ENCODE results near the gene DPM1. TPM values are rescaled to one million over a fixed set of nuclear protein-coding genes. Genes with fewer than 3 reads are reported as not detected.

The DPM1 gene
- total RNA-seq, 1 experiment from 2014 or later, result 66.8 TPM

GRCh38 chr20:50891138-50891537 lies 67.2 kb downstream of the DPM1 start:
- H3K27me3 Mint-ChIP-seq (ENCODE audit: insufficient read depth, unreplicated experiment), result no peaks in the 10 kb centered on the region

GRCh38 chr20:50887576-50887975 lies 70.8 kb downstream of the DPM1 start:
- Mint-ChIP-seq H3K4me3 (ENCODE audit: unreplicated experiment) (no peak overlapping the region), H3K27me3 (ENCODE audit: insufficient read depth, unreplicated experiment) (no peaks in the 10 kb centered on the region), H3K9me3 (ENCODE audit: unreplicated experiment) (no peaks in the 10 kb centered on the region), H3K4me1 (ENCODE audit: insufficient read depth, unreplicated experiment) (no peaks in the 10 kb centered on the region), H3K36me3 (ENCODE audit: insufficient read depth, unreplicated experiment) (peaks cover 61% of the 10 kb centered on the region), H3K27ac (ENCODE audit: low read depth, unreplicated experiment) (no peak overlapping the region)
- POLR2A ChIA-PET, result interaction anchor here (0.7 to 0.8 kb wide), 2 partner anchors 19 to 39 kb away, joined by 3 read pairs; no protein-coding TSS in a partner anchor
- DNase-seq (ENCODE audit: unreplicated experiment), result no peak
- intact Hi-C loops (cut with micrococcal nuclease), result loop anchor here (5.0 kb wide), 1 partner anchor 70 kb away; no protein-coding TSS in a partner anchor
- no TSS peak for BruUV-seq (replicated peaks)
- TF ChIP-seq CTCF (IDR thresholded peaks at IDR 0.05; ENCODE audit: unreplicated experiment), result no peak
- CTCF ChIA-PET, result interaction anchor here (0.8 kb wide), 1 partner anchor 34 kb away, joined by 3 read pairs; no protein-coding TSS in a partner anchor

More at GRCh38 chr20:50891138-50891537, 67.2 kb downstream of the DPM1 start:
- H3K36me3 Mint-ChIP-seq (ENCODE audit: insufficient read depth, unreplicated experiment), result peaks cover 87% of the 10 kb centered on the region
- TF ChIP-seq CTCF (IDR thresholded peaks at IDR 0.05; ENCODE audit: unreplicated experiment), result no peak
- ChIA-PET POLR2A (interaction anchor here (0.6 to 2.6 kb wide), 15 partner anchors 8 to 100 kb away, joined by 3 to 16 read pairs (median 4); partner anchors contain the start of genes BCAS4, DPM1 and MOCS3), CTCF (interaction anchor here (0.8 to 4.0 kb wide), 7 partner anchors 10 to 103 kb away, joined by 3 to 17 read pairs (median 3); no protein-coding TSS in a partner anchor)
- H3K4me3 Mint-ChIP-seq (ENCODE audit: unreplicated experiment), result no peak overlapping the region
- intact Hi-C loops (cut with micrococcal nuclease), result no loop called here
- no peaks in the 10 kb centered on the region for H3K4me1 Mint-ChIP-seq (ENCODE audit: insufficient read depth, unreplicated experiment)
- DNase-seq (ENCODE audit: unreplicated experiment), result no peak
- no peaks in the 10 kb centered on the region for H3K9me3 Mint-ChIP-seq (ENCODE audit: unreplicated experiment)
- BruUV-seq (replicated peaks), result no TSS peak
- no peak overlapping the region for H3K27ac Mint-ChIP-seq (ENCODE audit: low read depth, unreplicated experiment)

- CTCF ChIA-PET, result interaction anchor here (0.6 to 2.4 kb wide), 7 partner anchors 9 to 100 kb away, joined by 3 to 13 read pairs (median 4); partner anchors contain the start of gene BCAS4
- TF ChIP-seq CTCF (IDR thresholded peaks at IDR 0.05; ENCODE audit: unreplicated experiment), result no peak
- Mint-ChIP-seq H3K27ac (ENCODE audit: low read depth, unreplicated experiment) (no peak overlapping the region), H3K27me3 (ENCODE audit: insufficient read depth, unreplicated experiment) (no peaks in the 10 kb centered on the region), H3K36me3 (ENCODE audit: insufficient read depth, unreplicated experiment) (peaks cover 49% of the 10 kb centered on the region), H3K4me3 (ENCODE audit: unreplicated experiment) (no peak overlapping the region), H3K4me1 (ENCODE audit: insufficient read depth, unreplicated experiment) (no peaks in the 10 kb centered on the region), H3K9me3 (ENCODE audit: unreplicated experiment) (no peaks in the 10 kb centered on the region)
- intact Hi-C loops (cut with micrococcal nuclease), result loop anchor here (5.0 kb wide), 1 partner anchor 69 kb away; no protein-coding TSS in a partner anchor
- no TSS peak for BruUV-seq (replicated peaks)
- DNase-seq (ENCODE audit: unreplicated experiment), result no peak
- POLR2A ChIA-PET, result interaction anchor here (0.9 to 1.4 kb wide), 4 partner anchors 14 to 39 kb away, joined by 3 to 7 read pairs (median 4); no protein-coding TSS in a partner anchor
Observed at GRCh38 chr20:50886184-50886790, 72.0 kb downstream of the DPM1 start.

GRCh38 chr20:50885781-50886180 lies 72.6 kb downstream of the DPM1 start:
- no peaks in the 10 kb centered on the region for H3K9me3 Mint-ChIP-seq (ENCODE audit: unreplicated experiment)
- BruUV-seq (replicated peaks), result no TSS peak
- no peak for TF ChIP-seq CTCF (IDR thresholded peaks at IDR 0.05; ENCODE audit: unreplicated experiment)
- no peaks in the 10 kb centered on the region for H3K27me3 Mint-ChIP-seq (ENCODE audit: insufficient read depth, unreplicated experiment)
- no peak overlapping the region for H3K4me3 Mint-ChIP-seq (ENCODE audit: unreplicated experiment)
- intact Hi-C loops (cut with micrococcal nuclease), result loop anchor here (5.0 kb wide), 1 partner anchor 68 kb away; no protein-coding TSS in a partner anchor
- POLR2A ChIA-PET, result interaction anchor here (0.9 to 1.7 kb wide), 5 partner anchors 15 to 38 kb away, joined by 3 to 7 read pairs (median 5); no protein-coding TSS in a partner anchor
- DNase-seq (ENCODE audit: unreplicated experiment), result no peak
- H3K27ac Mint-ChIP-seq (ENCODE audit: low read depth, unreplicated experiment), result no peak overlapping the region
- H3K4me1 Mint-ChIP-seq (ENCODE audit: insufficient read depth, unreplicated experiment), result no peaks in the 10 kb centered on the region
- H3K36me3 Mint-ChIP-seq (ENCODE audit: insufficient read depth, unreplicated experiment), result peaks cover 44% of the 10 kb centered on the region
- CTCF ChIA-PET, result interaction anchor here (0.6 to 2.4 kb wide), 8 partner anchors 8 to 101 kb away, joined by 3 to 13 read pairs (median 4); partner anchors contain the start of gene BCAS4

Data from MCF 10A (cell line).